Heart right ventricle (tissue), 16 donors: ENCODE results near the gene CAMKK2. TPM values are rescaled to one million over a fixed set of nuclear protein-coding genes. Genes with fewer than 3 reads are reported as not detected.

ENCODE experiments used
- ATAC-seq, 8 donors: fragments of 200-7000 bp; cut with Tn5 transposase; one replicate each; pipeline ENCODE4 v1.9.1; 2020; ENCODE audit warnings: mild to moderate bottlenecking in 8 of 8, moderate library complexity in 8 of 8, moderate number of reproducible peaks in 1 of 8
- DNase-seq, 2 donors: peaks; one replicate each; pipeline ENCODE4 v3.0.0-alpha.2; 2020
- H3K27ac ChIP-seq, 10 donors: fragments of 200-600 bp; sonication (generic) in 2 of 10; one replicate each; pipeline versions ENCODE4 v1.5.0 to v1.8.0; 2020 to 2022; ENCODE audit warnings: mild to moderate bottlenecking in 3 of 10
- H3K27me3 ChIP-seq, 7 donors: fragments of 200-600 bp; one replicate each; pipeline ENCODE4 v1.8.0; 2021 to 2022; ENCODE audit warnings: mild to moderate bottlenecking in 2 of 7
- H3K36me3 ChIP-seq, 9 donors: fragments of 200-600 bp; sonication (generic) in 1 of 9; one replicate each; pipeline versions ENCODE4 v1.5.0 to v1.8.0; 2020 to 2022; ENCODE audit warnings: mild to moderate bottlenecking in 2 of 9
- H3K4me1 ChIP-seq, 9 donors: fragments of 200-600 bp; sonication (generic) in 1 of 9; one replicate each; pipeline versions ENCODE4 v1.5.0 to v1.8.0; 2020 to 2022; ENCODE audit warnings: mild to moderate bottlenecking in 4 of 9
- H3K4me3 ChIP-seq, 10 donors: fragments of 200-600 bp; sonication (generic) in 2 of 10; one replicate each; pipeline versions ENCODE4 v1.5.0 to v1.8.0; 2020 to 2022; ENCODE audit warnings: mild to moderate bottlenecking in 7 of 10, moderate library complexity in 2 of 10
- H3K9me3 ChIP-seq, 11 donors: fragments of 200-600 bp in 10 of 11; sonication (generic) in 2 of 11; one replicate each; pipeline versions ENCODE4 v1.5.0 to v1.8.0; 2013 to 2022; ENCODE audit warnings: mild to moderate bottlenecking in 2 of 11, control low read depth in 1 of 11, moderate library complexity in 1 of 11
- WGBS, 2 donors: extraction: QIAGEN DNeasy Blood & Tissue Kit; methylation state at CpG; one replicate each; pipeline ENCODE4 v1.1.7; 2013; ENCODE audit warnings: inconsistent platforms in 1 of 2; 5-methylcytosine and 5-hydroxymethylcytosine counted together
- intact Hi-C, 10 donors: fragments of 100-400 bp; cut with DNase I; formaldehyde crosslinking; loops; one replicate each; pipeline versions ENCODE4 v1.11.1 to v1.14.2; 2022
- polyA plus RNA-seq, 2 donors: library from polyadenylated mRNA; stranded (reverse); fragments of 200-250 nt; gene quantifications; one replicate each; pipeline ENCODE4 v1.2.3, GENCODE V29; 2013
- total RNA-seq, 10 donors: library from RNA; stranded (reverse); fragmentation: NEBNext Ultra II Directional in 3 of 10; extraction: Animal tissue kit (Norgen Biotek cat#: 25700) in 3 of 10; gene quantifications; one replicate each; pipeline versions ENCODE4 v1.2.1 to v1.2.4, GENCODE V29; 2021 to 2023
- TF ChIP-seq, protein P1 (sequence below), 9 donors: fragments of 200-600 bp; sonication (generic) in 2 of 9; IDR thresholded peaks; one replicate each; pipeline versions ENCODE4 v1.5.0 to v1.8.0; 2021 to 2022; ENCODE audit warnings: antibody characterized with exemption in 9 of 9, mild to moderate bottlenecking in 5 of 9, moderate library complexity in 1 of 9
- donor health status: Arrhythmogenic right ventricular cardiomyopathy.
- donor health status: ischemic (EF 13 %, LVEDD 7.1; RV severe dilation, severe dysfunction).
- donor health status: healthy with polysubstance abuse.
- donor health status: DM: no; HTN: yes; CAD: no.
- donor health status: DM: no; HTN: no; CAD: no.
- donor health status: ischemic (EF 25% LVEDD 6.9; RV normal size, moderate dysfunction).
- donor health status: ischemic (EF 25% LVEDD 5.7; RV mildly dilated, moderate dysfunction).
- donor health status: healthy.
- donor health status: DM: yes; HTN: yes; CAD: no.
- donor health status: Ischemic cardiomyopathy.
- donor health status: ischemic (EF 35%, LVEDD 5.7; RV mildly dilated, moderate dysfunction).
- donor health status: nonischemic (EF 11% LVEDD 7.7; RV severe dilation, severe dysfunction).
- donor health status: DM: yes; HTN: yes; CAD: no.
- donor health status: PGD.
- donor health status: ischemic (EF 29% LVEDD 5.4; RV normal size, mild dysfunction).
- donor health status: nonischemic (EF 23%, LVEDD 6.1; RV moderate dilation, normal function).

The CAMKK2 gene
- total and polyA plus RNA-seq, 12 donors: 10.8 to 19.3 (median 15.8) TPM

DNA sequence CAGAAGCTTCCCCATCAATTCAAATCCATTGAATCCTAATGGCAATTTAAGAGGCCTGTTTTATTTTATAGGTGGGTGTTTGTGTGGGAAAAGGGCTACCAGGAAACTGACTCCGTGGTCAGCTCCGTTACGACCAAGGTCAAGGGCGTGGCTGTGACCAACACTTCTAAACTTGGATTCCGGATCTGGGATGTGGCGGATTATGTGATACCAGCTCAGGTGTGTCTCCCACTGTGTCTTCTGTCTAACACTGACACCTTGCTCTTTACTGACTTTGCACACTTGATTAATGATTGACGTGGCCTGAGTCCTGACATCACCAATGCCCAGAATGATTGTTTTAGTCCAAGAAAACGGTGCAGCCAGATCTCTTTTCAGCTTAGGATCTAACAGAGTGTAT lies 79.4 kb downstream of the CAMKK2 start:
- ATAC-seq (no peak), DNase-seq (no peak)
- peaks cover 0 to 29% (median 12%) of the 10 kb centered on the region in 9 donors for H3K4me1 ChIP-seq
- H3K27me3 ChIP-seq: no peaks in the 10 kb centered on the region
- no peaks in the 10 kb centered on the region for H3K9me3 ChIP-seq
- WGBS, 2 donors: 86 to 92% methylated on average over 8 of the region's 8 CpGs
- TF ChIP-seq, protein P1, sequence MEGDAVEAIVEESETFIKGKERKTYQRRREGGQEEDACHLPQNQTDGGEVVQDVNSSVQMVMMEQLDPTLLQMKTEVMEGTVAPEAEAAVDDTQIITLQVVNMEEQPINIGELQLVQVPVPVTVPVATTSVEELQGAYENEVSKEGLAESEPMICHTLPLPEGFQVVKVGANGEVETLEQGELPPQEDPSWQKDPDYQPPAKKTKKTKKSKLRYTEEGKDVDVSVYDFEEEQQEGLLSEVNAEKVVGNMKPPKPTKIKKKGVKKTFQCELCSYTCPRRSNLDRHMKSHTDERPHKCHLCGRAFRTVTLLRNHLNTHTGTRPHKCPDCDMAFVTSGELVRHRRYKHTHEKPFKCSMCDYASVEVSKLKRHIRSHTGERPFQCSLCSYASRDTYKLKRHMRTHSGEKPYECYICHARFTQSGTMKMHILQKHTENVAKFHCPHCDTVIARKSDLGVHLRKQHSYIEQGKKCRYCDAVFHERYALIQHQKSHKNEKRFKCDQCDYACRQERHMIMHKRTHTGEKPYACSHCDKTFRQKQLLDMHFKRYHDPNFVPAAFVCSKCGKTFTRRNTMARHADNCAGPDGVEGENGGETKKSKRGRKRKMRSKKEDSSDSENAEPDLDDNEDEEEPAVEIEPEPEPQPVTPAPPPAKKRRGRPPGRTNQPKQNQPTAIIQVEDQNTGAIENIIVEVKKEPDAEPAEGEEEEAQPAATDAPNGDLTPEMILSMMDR (IDR thresholded peaks at IDR 0.05): no peak
- intact Hi-C loops: no loop called here
- H3K36me3 ChIP-seq: peaks cover 0 to 45% (median 4%) of the 10 kb centered on the region in 9 donors
- no peak overlapping the region for H3K4me3 ChIP-seq
- no peak overlapping the region for H3K27ac ChIP-seq

DNA sequence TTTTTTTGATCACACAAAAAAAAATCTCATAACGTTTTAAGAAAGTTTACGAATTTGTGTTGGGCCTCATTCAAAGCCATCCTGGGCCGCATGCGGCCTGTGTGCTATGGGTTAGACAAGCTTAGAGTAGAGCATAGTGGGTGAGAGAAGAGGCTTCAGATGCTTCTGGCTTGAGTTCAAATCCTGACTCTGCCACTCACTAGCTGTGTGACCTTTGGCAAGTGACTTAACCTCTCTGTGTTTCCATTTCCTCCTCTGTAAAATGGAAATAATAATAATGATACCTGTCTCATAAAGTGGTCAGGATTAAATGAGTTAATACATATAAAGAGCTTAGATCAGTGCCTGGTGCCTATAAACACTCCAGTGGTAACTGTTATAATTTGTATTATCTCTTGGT lies 80.4 kb downstream of the CAMKK2 start:
- no peaks in the 10 kb centered on the region for H3K9me3 ChIP-seq
- H3K36me3 ChIP-seq: peaks cover 0 to 41% (median 0%) of the 10 kb centered on the region in 9 donors
- no peaks in the 10 kb centered on the region for H3K27me3 ChIP-seq
- no peak overlapping the region for H3K27ac ChIP-seq
- no peak for DNase-seq
- TF ChIP-seq, protein P1 (IDR thresholded peaks at IDR 0.05): no peak
- H3K4me3 ChIP-seq: no peak overlapping the region
- no peak for ATAC-seq
- peaks cover 0 to 36% (median 14%) of the 10 kb centered on the region in 9 donors for H3K4me1 ChIP-seq
- WGBS, 2 donors: 95 to 98% methylated on average over 4 of the region's 4 CpGs
- intact Hi-C loops: no loop called here

DNA sequence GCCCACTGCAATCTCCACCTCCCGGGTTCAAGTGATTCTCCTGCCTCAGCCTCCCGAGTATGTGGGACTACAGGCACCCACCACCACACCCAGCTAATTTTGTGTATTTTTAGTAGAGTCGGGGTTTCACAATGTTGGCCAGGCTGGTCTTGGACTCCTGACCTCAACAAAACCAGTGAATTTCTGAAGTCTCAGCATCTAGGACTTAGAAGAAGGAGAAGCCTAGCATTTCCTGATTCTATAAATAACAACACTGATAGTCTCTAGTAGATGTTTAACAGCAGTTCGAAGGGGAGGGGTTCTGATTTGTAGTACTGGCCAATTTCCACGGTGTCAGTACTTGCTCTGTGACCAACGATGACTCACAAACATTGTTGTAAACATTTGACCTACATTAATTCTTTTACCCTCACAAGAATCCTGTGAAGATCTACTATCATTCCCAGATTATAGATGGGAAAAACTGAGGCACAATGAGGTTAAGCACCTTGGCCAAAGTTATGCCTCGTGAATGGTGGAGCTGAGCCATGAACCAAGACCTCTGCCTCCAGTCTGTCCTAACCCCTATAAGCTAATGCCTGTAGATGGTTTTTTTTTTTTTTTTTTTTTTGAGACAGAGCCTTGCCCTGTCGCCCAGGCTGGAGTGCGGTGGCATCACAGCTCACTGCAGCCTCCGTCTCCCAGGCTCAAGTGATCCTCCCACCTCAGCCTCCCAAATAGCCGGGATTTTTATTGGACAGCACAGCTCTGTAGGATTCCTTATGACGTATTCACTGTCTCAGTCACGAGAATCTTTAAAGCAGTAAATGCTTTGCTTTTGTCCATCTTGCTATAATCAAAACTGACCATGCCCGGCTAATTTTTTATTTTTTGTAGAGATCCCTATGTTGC lies 81.4 kb downstream of the CAMKK2 start:
- Histone ChIP-seq H3K9me3 (no peaks in the 10 kb centered on the region), H3K36me3 (peaks cover 0 to 41% (median 0%) of the 10 kb centered on the region in 9 donors), H3K4me1 (peaks cover 0 to 44% (median 18%) of the 10 kb centered on the region in 9 donors), H3K4me3 (no peak overlapping the region), H3K27ac (peak overlapping the region in 7 of 10 donors; percentile 19 to 63 (median 51)), H3K27me3 (no peaks in the 10 kb centered on the region)
- 63 to 69% methylated on average over 14 of the region's 14 CpGs for WGBS, 2 donors
- ATAC-seq (peak in 6 of 8 donors; percentile 26 to 71 (median 41)), DNase-seq (no peak)
- intact Hi-C loops: loop anchor here in 1 of 10 donors (5.0 kb wide), 1 partner anchor 83 kb away; the partner anchor contains the start of gene P2RX7
- TF ChIP-seq, protein P1 (IDR thresholded peaks at IDR 0.05): no peak

DNA sequence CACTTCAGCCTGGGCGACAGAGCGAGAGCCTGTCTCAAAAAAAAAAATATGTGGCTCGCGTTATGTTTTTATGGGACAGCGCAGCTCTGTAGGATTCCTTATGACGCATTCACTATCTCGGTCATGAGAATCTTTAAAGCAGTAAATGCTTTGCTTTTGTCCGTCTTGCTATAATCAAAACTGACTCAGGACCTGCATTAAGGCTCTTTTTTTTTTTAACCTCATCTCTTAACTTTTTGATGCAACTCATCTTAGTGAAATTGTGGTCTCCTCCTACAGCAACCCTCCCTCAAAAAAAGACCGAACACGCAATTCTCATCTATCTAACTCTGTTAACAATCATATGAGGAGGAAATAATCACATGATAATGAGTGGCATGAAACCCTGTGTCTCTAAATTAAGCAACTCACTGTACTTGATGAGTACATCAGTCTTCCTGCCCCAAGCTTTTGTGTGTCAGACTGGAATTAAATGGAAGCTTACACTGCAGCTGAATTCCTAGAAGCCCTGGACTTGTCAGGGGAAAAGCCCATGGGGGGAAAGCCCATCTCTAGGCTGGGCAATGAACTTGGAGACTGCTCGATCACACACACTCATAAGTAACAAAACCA lies 82.2 kb downstream of the CAMKK2 start:
- WGBS, 2 donors: 74 to 83% methylated on average over 11 of the region's 11 CpGs
- Histone ChIP-seq H3K9me3 (no peaks in the 10 kb centered on the region), H3K4me1 (peaks cover 0 to 50% (median 18%) of the 10 kb centered on the region in 9 donors), H3K27ac (peak overlapping the region in 7 of 10 donors; percentile 19 to 63 (median 51)), H3K36me3 (peaks cover 0 to 41% (median 0%) of the 10 kb centered on the region in 9 donors), H3K4me3 (no peak overlapping the region), H3K27me3 (no peaks in the 10 kb centered on the region)
- ATAC-seq: no peak
- TF ChIP-seq, protein P1 (IDR thresholded peaks at IDR 0.05): no peak
- intact Hi-C loops: loop anchor here in 1 of 10 donors (5.0 kb wide), 1 partner anchor 82 kb away; the partner anchor contains the start of gene P2RX7
- no peak for DNase-seq
